ENCODE results near the gene POLD3.
"Not testable (repeated sequence)": the region's sequence is repeated elsewhere in the genome, so short reads cannot be mapped to it uniquely, and the experiment has no call there.

Gene POLD3

GRCh38 chr11:74577624-74578396 lies 14.6 kb upstream of the POLD3 start:
- Mint-ChIP-seq H3K4me3 (no peak overlapping the region), H3K36me3 (ENCODE audit: low read depth) (no peaks in the 10 kb centered on the region), H3K27ac (no peak overlapping the region), H3K27me3 (ENCODE audit: low read depth, poor library complexity) (peaks cover 10% of the 10 kb centered on the region), H3K4me1 (no peaks in the 10 kb centered on the region), H3K9me3 (no peaks in the 10 kb centered on the region)
- TF ChIP-seq CTCF (IDR thresholded peaks at IDR 0.05): no peak
- no peak for DNase-seq

- H3K9me3 Mint-ChIP-seq: no peaks in the 10 kb centered on the region
- no peak for TF ChIP-seq CTCF (IDR thresholded peaks at IDR 0.05)
- H3K4me3 Mint-ChIP-seq: no peak overlapping the region
- peaks cover 14% of the 10 kb centered on the region for H3K27me3 Mint-ChIP-seq (ENCODE audit: low read depth, poor library complexity)
- H3K27ac Mint-ChIP-seq: no peak overlapping the region
- H3K36me3 Mint-ChIP-seq (ENCODE audit: low read depth): no peaks in the 10 kb centered on the region
- no peaks in the 10 kb centered on the region for H3K4me1 Mint-ChIP-seq
- DNase-seq: no peak
These were observed 12.7 kb upstream of the POLD3 start for GRCh38 chr11:74579577-74580270.

GRCh38 chr11:74581954-74582547 lies 10.3 kb upstream of the POLD3 start:
- Mint-ChIP-seq H3K36me3 (ENCODE audit: low read depth) (no peaks in the 10 kb centered on the region), H3K9me3 (no peaks in the 10 kb centered on the region), H3K27me3 (ENCODE audit: low read depth, poor library complexity) (peaks cover 14% of the 10 kb centered on the region), H3K4me1 (no peaks in the 10 kb centered on the region), H3K4me3 (no peak overlapping the region), H3K27ac (no peak overlapping the region)
- DNase-seq: no peak
- TF ChIP-seq CTCF (IDR thresholded peaks at IDR 0.05): no peak

- H3K4me1 Mint-ChIP-seq: no peaks in the 10 kb centered on the region
- no peak for DNase-seq
- no peak overlapping the region for H3K27ac Mint-ChIP-seq
- H3K4me3 Mint-ChIP-seq: no peak overlapping the region
- H3K27me3 Mint-ChIP-seq (ENCODE audit: low read depth, poor library complexity): peaks cover 11% of the 10 kb centered on the region
- TF ChIP-seq CTCF (IDR thresholded peaks at IDR 0.05): no peak
- no peaks in the 10 kb centered on the region for H3K36me3 Mint-ChIP-seq (ENCODE audit: low read depth)
- no peaks in the 10 kb centered on the region for H3K9me3 Mint-ChIP-seq
These were observed 9.3 kb upstream of the POLD3 start for GRCh38 chr11:74583024-74583624.

GRCh38 chr11:74590492-74590891 lies 1.9 kb upstream of the POLD3 start:
- not testable (repeated sequence) for DNase-seq; H3K27me3 Mint-ChIP-seq (ENCODE audit: low read depth, poor library complexity); H3K27ac Mint-ChIP-seq; H3K9me3 Mint-ChIP-seq; H3K4me3 Mint-ChIP-seq
- Mint-ChIP-seq H3K36me3 (ENCODE audit: low read depth) (peaks cover 15% of the 10 kb centered on the region), H3K4me1 (peaks cover 33% of the 10 kb centered on the region)

- peak overlapping the region; percentile 97 for H3K4me3 Mint-ChIP-seq
- H3K4me1 Mint-ChIP-seq: peaks cover 33% of the 10 kb centered on the region
- no peak for DNase-seq
- no peak for TF ChIP-seq CTCF (IDR thresholded peaks at IDR 0.05)
- H3K9me3 Mint-ChIP-seq: peaks cover 19% of the 10 kb centered on the region
- H3K27me3 Mint-ChIP-seq (ENCODE audit: low read depth, poor library complexity): peaks cover 12% of the 10 kb centered on the region
- peaks cover 27% of the 10 kb centered on the region for H3K36me3 Mint-ChIP-seq (ENCODE audit: low read depth)
- H3K27ac Mint-ChIP-seq: no peak overlapping the region
These were observed 330 bp upstream of the POLD3 start for GRCh38 chr11:74592063-74592440.

Measured in nephron progenitor cell (in vitro differentiated cells).